Body of pancreas (tissue), 4 donors: ENCODE data around the gene GDPD3. TPM values are rescaled to one million over a fixed set of nuclear protein-coding genes. Genes with fewer than 3 reads are reported as not detected.

ENCODE experiments used
- ATAC-seq: fragments of 150-250 bp; one replicate; pipeline ENCODE4 v1.9.1; 2016
- DNase-seq, 4 donors: peaks; one replicate each; pipeline ENCODE4 v3.0.0-alpha.2; 2019
- H3K27ac ChIP-seq, 4 donors: fragments of 200-600 bp; sonication (generic); 1 replicate in 3 of 4; 2 replicates in 1 of 4; pipeline versions ENCODE4 v1.5.1 to v1.6.1; 2016 to 2019; ENCODE audit warnings: mild to moderate bottlenecking in 1 of 4, mixed read lengths in 1 of 4, moderate library complexity in 1 of 4
- H3K27me3 ChIP-seq, 2 donors: fragments of 200-600 bp; sonication (generic); one replicate each; pipeline ENCODE4 v1.6.0; 2016; ENCODE audit warnings: mild to moderate bottlenecking in 1 of 2
- H3K36me3 ChIP-seq, 2 donors: fragments of 200-600 bp; sonication (generic); replicated peaks in 1 of 2; 2 replicates each; pipeline ENCODE4 v1.5.1; 2016; ENCODE audit warnings: low read depth in 2 of 2; ENCODE audit not compliant: insufficient read depth in 1 of 2
- H3K4me1 ChIP-seq: fragments of 200-600 bp; sonication (generic); one replicate; pipeline ENCODE4 v1.6.0; 2016
- H3K4me3 ChIP-seq, 2 donors: fragments of 200-600 bp; sonication (generic); 1 replicate in 1 of 2; 2 replicates in 1 of 2; pipeline ENCODE4 v1.5.1; 2016 to 2019
- H3K9me3 ChIP-seq, 3 donors: fragments of 200-600 bp; sonication (generic); 1 replicate in 2 of 3; 2 replicates in 1 of 3; pipeline ENCODE4 v1.5.1; 2016
- CTCF ChIP-seq, 7 experiments: fragments of 450-650 bp in 4 of 7; fragments of 200-600 bp in 3 of 7; sonication (generic) in 3 of 7; IDR thresholded peaks; one replicate each; pipeline ENCODE4 v1.5.1; 2016 to 2019; ENCODE audit warnings: antibody characterized with exemption in 7 of 7
- POLR2A ChIP-seq, 3 donors: fragments of 450-650 bp; IDR thresholded peaks; one replicate each; pipeline ENCODE4 v1.6.1; 2016; ENCODE audit warnings: antibody characterized with exemption in 3 of 3, mild to moderate bottlenecking in 2 of 3
- WGBS, 2 donors: methylation state at CpG; one replicate each; pipeline ENCODE4 v1.1.5; 2017; 5-methylcytosine and 5-hydroxymethylcytosine counted together
- intact Hi-C: fragments of 100-400 bp; cut with DNase I; formaldehyde crosslinking; loops from one replicate; pipeline ENCODE4 v1.15.1; 2023
- total RNA-seq, 2 donors: library from RNA; depleted of rRNA; stranded (reverse); fragments of >200 nt; gene quantifications; one replicate each; pipeline ENCODE4 v1.1.0, GENCODE V29; 2016

GDPD3 gene
- total RNA-seq, 2 donors from 2014 or later = 1.8 TPM; not detected in 1

- TF ChIP-seq CTCF (IDR thresholded peaks at IDR 0.05) (no peak), POLR2A (IDR thresholded peaks at IDR 0.05) (no peak)
- DNase-seq = no peak
- H3K4me1 ChIP-seq = peaks cover 42% of the 10 kb centered on the region
- H3K36me3 ChIP-seq = peaks cover 10 to 24% of the 10 kb centered on the region in 2 donors
- H3K4me3 ChIP-seq = no peak overlapping the region
- no peaks in the 10 kb centered on the region for H3K9me3 ChIP-seq
- intact Hi-C loops = no loop called here
- WGBS, 2 donors = 84 to 94% methylated on average over 7 to 9 of the region's 9 CpGs
- no peak overlapping the region for H3K27ac ChIP-seq
- no peaks in the 10 kb centered on the region for H3K27me3 ChIP-seq
- no peak for ATAC-seq
Measured at GRCh38 chr16:30068333-30068732, 45.0 kb downstream of the GDPD3 start.

GRCh38 chr16:30067584-30067916, 45.8 kb downstream of the GDPD3 start:
- no peak for DNase-seq
- no peak overlapping the region for H3K4me3 ChIP-seq
- H3K36me3 ChIP-seq = peaks cover 10 to 24% of the 10 kb centered on the region in 2 donors
- no peaks in the 10 kb centered on the region for H3K27me3 ChIP-seq
- TF ChIP-seq CTCF (IDR thresholded peaks at IDR 0.05) = no peak
- TF ChIP-seq POLR2A (IDR thresholded peaks at IDR 0.05) = no peak
- 75 to 79% methylated on average over 6 of the region's 6 CpGs for WGBS, 2 donors
- ATAC-seq = no peak
- intact Hi-C loops = no loop called here
- peaks cover 45% of the 10 kb centered on the region for H3K4me1 ChIP-seq
- peak overlapping the region in 3 of 4 donors; percentile 86 to 99 (median 99) for H3K27ac ChIP-seq
- no peaks in the 10 kb centered on the region for H3K9me3 ChIP-seq

DNA sequence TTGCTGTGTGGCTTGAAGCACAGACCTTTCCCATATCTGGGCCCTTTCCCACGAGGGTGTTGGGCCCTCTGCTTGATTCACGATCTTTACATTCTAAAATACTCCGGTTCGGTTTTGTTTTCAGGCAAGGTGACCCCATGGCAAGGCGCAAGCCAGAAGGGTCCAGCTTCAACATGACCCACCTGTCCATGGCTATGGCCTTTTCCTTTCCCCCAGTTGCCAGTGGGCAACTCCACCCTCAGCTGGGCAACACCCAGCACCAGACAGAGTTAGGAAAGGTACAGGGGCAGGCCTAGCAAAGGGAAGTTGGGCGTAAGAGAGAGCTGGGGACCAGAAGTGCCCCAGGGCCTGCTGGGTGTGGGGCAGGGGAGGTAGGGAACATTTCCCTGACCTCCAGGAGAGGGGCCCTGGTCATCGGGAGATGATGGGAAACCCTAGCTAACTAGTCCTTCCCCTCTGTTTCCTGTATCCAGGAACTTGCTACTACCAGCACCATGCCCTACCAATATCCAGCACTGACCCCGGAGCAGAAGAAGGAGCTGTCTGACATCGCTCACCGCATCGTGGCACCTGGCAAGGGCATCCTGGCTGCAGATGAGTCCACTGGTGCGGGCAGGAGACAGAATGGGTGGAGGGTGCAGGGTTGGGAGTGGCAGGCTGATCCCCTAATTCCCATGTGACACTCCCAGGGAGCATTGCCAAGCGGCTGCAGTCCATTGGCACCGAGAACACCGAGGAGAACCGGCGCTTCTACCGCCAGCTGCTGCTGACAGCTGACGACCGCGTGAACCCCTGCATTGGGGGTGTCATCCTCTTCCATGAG, 46.4 kb downstream of the GDPD3 start:
- Histone ChIP-seq H3K4me3 (peak overlapping the region; percentile 52 to 83), H3K27me3 (no peaks in the 10 kb centered on the region), H3K27ac (peak overlapping the region in 3 of 4 donors; percentile 86 to 99 (median 99)), H3K4me1 (peaks cover 45% of the 10 kb centered on the region), H3K9me3 (no peaks in the 10 kb centered on the region), H3K36me3 (peaks cover 10 to 24% of the 10 kb centered on the region in 2 donors)
- WGBS, 2 donors = 34 to 36% methylated on average over 11 to 21 of the region's 21 CpGs
- DNase-seq = peak in 1 of 4 donors; percentile 44
- intact Hi-C loops = no loop called here
- TF ChIP-seq CTCF (IDR thresholded peaks at IDR 0.05) = no peak
- TF ChIP-seq POLR2A (IDR thresholded peaks at IDR 0.05) = no peak
- no peak for ATAC-seq

DNA sequence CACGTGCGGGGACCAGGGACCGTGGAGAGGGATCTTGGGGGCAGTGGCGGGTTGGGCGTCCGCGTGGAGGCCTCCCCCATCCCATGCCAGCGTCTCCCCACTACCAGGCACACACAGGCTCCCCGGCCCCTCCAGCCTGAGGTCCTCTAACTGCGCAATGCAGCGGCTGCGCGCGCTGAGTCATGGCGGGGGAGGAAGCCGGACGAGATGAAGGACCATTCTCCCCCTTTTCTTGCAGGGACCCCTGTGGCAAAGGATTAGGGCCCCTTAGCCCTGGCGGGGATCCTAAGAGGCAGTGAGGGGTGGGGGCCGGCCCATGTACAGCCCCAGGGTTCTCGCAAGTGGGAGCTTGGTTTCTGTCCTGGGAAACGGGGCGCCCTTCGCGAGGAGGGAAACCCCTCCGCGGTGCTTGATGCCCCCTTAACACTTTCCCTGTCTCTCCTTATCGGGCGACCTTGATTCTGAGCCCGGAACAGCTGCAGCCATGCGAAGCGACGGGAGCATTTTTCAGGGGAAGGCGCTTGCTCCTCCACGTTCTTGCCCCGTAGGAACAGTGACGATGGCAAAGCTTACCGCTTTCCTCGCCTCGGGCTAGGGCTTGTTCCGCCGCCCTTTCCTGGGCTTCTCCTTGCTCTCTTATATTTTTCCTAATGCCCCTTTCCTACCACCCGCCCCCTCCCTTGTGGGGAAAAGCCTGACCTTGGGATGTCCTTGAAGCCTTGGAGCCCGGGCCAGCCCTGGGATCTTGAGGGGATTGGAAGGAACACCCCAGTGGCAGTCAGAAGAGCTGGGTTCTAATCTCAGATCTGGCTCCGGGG, 47.2 kb downstream of the GDPD3 start:
- H3K27ac ChIP-seq = peak overlapping the region; percentile 86 to 99 (median 94)
- ATAC-seq (peak; percentile 15), DNase-seq (peak in 3 of 4 donors; percentile 59 to 64 (median 59))
- no peaks in the 10 kb centered on the region for H3K9me3 ChIP-seq
- H3K27me3 ChIP-seq = no peaks in the 10 kb centered on the region
- H3K4me1 ChIP-seq = peaks cover 45% of the 10 kb centered on the region
- 0% methylated on average over 25 to 43 of the region's 44 CpGs for WGBS, 2 donors
- peaks cover 10 to 22% of the 10 kb centered on the region in 2 donors for H3K36me3 ChIP-seq
- H3K4me3 ChIP-seq = peak overlapping the region; percentile 52 to 83
- TF ChIP-seq POLR2A (IDR thresholded peaks at IDR 0.05) (peak in 1 of 3 donors; percentile 16), CTCF (IDR thresholded peaks at IDR 0.05) (no peak)
- intact Hi-C loops = no loop called here
